ENCODE results near the gene ABHD13. TPM values are rescaled to one million over a fixed set of nuclear protein-coding genes. Genes with fewer than 3 reads are reported as not detected.

The ABHD13 gene
- total RNA-seq, 1 experiment from 2014 or later = 4.1 TPM

DNA sequence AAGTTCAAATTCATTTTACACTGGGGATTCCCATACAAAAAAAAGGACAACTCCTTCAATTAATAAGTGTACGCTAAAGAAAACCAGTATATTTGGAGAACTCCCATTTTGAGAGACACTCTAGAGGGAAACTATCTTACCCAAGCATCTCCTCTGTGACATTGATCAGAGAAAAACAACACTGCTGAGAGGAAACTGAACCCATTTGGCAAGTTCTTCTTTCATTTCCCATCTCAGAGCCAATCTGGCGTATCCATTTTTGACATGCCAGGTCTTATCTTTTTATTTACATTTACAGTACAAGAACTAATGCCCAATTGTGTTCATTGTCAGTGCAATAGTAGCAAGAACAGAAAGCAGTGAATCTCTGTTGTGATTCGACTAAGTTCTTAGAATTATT lies 33.0 kb upstream of the ABHD13 start (continued):
- TF ChIP-seq, protein P1, sequence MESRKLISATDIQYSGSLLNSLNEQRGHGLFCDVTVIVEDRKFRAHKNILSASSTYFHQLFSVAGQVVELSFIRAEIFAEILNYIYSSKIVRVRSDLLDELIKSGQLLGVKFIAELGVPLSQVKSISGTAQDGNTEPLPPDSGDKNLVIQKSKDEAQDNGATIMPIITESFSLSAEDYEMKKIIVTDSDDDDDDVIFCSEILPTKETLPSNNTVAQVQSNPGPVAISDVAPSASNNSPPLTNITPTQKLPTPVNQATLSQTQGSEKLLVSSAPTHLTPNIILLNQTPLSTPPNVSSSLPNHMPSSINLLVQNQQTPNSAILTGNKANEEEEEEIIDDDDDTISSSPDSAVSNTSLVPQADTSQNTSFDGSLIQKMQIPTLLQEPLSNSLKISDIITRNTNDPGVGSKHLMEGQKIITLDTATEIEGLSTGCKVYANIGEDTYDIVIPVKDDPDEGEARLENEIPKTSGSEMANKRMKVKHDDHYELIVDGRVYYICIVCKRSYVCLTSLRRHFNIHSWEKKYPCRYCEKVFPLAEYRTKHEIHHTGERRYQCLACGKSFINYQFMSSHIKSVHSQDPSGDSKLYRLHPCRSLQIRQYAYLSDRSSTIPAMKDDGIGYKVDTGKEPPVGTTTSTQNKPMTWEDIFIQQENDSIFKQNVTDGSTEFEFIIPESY (IDR thresholded peaks at IDR 0.05; ENCODE audit: extremely low read depth, insufficient replicate concordance, low read length) = no peak

DNA sequence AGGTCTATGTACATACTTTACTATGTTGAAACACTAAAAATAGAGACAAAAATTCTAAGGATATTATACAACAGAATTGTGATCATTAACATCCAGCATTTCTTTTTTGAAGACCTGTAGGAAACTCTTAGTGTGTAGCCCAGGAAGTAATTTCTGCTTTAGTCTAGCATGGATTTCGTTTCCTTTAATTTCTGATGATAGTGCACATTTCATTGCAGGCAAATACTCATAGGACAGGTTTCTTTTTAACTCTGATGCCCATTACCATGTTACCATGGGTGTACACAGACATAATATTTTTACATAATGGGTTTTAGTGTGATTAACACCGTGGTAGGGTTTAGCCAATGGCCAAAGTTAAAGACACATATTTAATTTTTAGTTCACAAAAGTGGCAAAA lies 29.9 kb upstream of the ABHD13 start:
- H3K4me1 ChIP-seq (ENCODE audit: control insufficient read depth in 1 of 2, insufficient read depth in 2 of 2, low read length in 2 of 2) = no peaks in the 10 kb centered on the region
- peaks cover 5% of the 10 kb centered on the region; the same call in 1 of the 2 replicates for H3K27me3 ChIP-seq (ENCODE audit: insufficient read depth, low read length)
- ChIA-PET POLR2A (no interaction called here), RAD21 (ENCODE audit: low non-redundant PET in 1 of 2, low total read pairs in 2 of 2, uncharacterized antibody in 2 of 2, unreplicated experiment in 2 of 2) (no interaction called here), CTCF (no interaction called here)
- DNase-seq (ENCODE audit: low read depth, low spot score) (no peak), ATAC-seq (no peak)
- H3K9me3 ChIP-seq (ENCODE audit: control insufficient read depth in 1 of 2, insufficient read depth in 1 of 2, low read depth in 1 of 2, low read length in 2 of 2) = no peaks in the 10 kb centered on the region
- intact Hi-C loops (cut with micrococcal nuclease) = no loop called here
- H2AFZ ChIP-seq (ENCODE audit: low read depth, low read length, poor library complexity, severe bottlenecking) = no peak overlapping the region
- BruUV-seq (replicated peaks) = no TSS peak
- no peaks in the 10 kb centered on the region for H3K9me2 ChIP-seq (ENCODE audit: insufficient read depth)
- H3K36me3 ChIP-seq (ENCODE audit: control insufficient read depth in 1 of 2, insufficient read depth in 2 of 2, low read length in 2 of 2) = no peaks in the 10 kb centered on the region
- H3K79me2 ChIP-seq (ENCODE audit: insufficient read depth, low read length) = no peaks in the 10 kb centered on the region
- no peaks in the 10 kb centered on the region for H4K20me1 ChIP-seq (ENCODE audit: insufficient read depth)
- no peak overlapping the region for H3K4me2 ChIP-seq (ENCODE audit: low read length)
- H3K4me3 ChIP-seq (replicated peaks in 1 of 2; ENCODE audit: low read depth in 1 of 2, low read length in 2 of 2) = no peak overlapping the region
- H3K27ac ChIP-seq (ENCODE audit: low read depth, low read length) = no peak overlapping the region
- no peak overlapping the region for H3K9ac ChIP-seq (ENCODE audit: low read length)
- TF ChIP-seq ZNF274 (IDR thresholded peaks at IDR 0.05; ENCODE audit: low read depth, low read length) (no peak), YY1 (IDR thresholded peaks at IDR 0.05; ENCODE audit: extremely low read depth, insufficient replicate concordance, low read depth, low read length) (no peak), TCF7L2 (IDR thresholded peaks at IDR 0.05; ENCODE audit: borderline replicate concordance, extremely low read depth, insufficient read depth, insufficient read length) (no peak), ZFX (IDR thresholded peaks at IDR 0.05) (no peak), EGR1 (IDR thresholded peaks at IDR 0.05; ENCODE audit: low read depth) (no peak), POLR2AphosphoS5 (IDR thresholded peaks at IDR 0.05; ENCODE audit: low read depth, low read length) (no peak), FOSL1 (IDR thresholded peaks at IDR 0.05; ENCODE audit: low read depth) (no peak), SP1 (IDR thresholded peaks at IDR 0.05; ENCODE audit: low read depth) (no peak)
- TF ChIP-seq, protein P1 (IDR thresholded peaks at IDR 0.05; ENCODE audit: extremely low read depth, insufficient replicate concordance, low read length) = no peak

Data from HCT116 (cell line).